Natural killer cell (primary cell): Measurements from ENCODE around the gene NR1I2. TPM values are rescaled to one million over a fixed set of nuclear protein-coding genes. Genes with fewer than 3 reads are reported as not detected.

ENCODE experiments used
- ATAC-seq, 3 donors: fragments of 150-1000 bp in 2 of 3; fragments of 200-7000 bp in 1 of 3; cut with Tn5 transposase; 1 replicate in 1 of 3; 2 replicates in 2 of 3; pipeline ENCODE4 v1.10.0; 2021; ENCODE audit warnings: mild to moderate bottlenecking in 2 of 3, moderate library complexity in 2 of 3
- DNase-seq, 2 donors: peaks; one replicate each; pipeline versions ENCODE4 v3.0.0 to v3.0.0-alpha.2; 2013 to 2021; ENCODE audit warnings: mixed read lengths in 1 of 2
- H3K27ac ChIP-seq: one replicate; pipeline ENCODE4 v1.5.1; 2013; ENCODE audit warnings: mild to moderate bottlenecking, low read length
- H3K27me3 ChIP-seq: one replicate; pipeline ENCODE4 v1.6.1; 2013; ENCODE audit warnings: low read length; ENCODE audit not compliant: control insufficient read depth, insufficient read depth
- H3K36me3 ChIP-seq: one replicate; pipeline ENCODE4 v1.6.1; 2013; ENCODE audit warnings: low read length; ENCODE audit not compliant: control insufficient read depth, insufficient read depth
- H3K4me1 ChIP-seq: one replicate; pipeline ENCODE4 v1.6.1; 2013; ENCODE audit warnings: low read length; ENCODE audit not compliant: control insufficient read depth, insufficient read depth
- H3K4me3 ChIP-seq: one replicate; pipeline ENCODE4 v1.5.1; 2013; ENCODE audit warnings: low read length
- H3K9me3 ChIP-seq: one replicate; pipeline ENCODE4 v1.6.1; 2013; ENCODE audit warnings: low read length; ENCODE audit not compliant: control insufficient read depth, insufficient read depth
- H3K27ac Mint-ChIP-seq, 2 donors: one replicate each; pipeline ENCODE4 v1.8.0; 2022; ENCODE audit warnings: mild to moderate bottlenecking in 2 of 2, mixed read lengths in 2 of 2, moderate library complexity in 1 of 2
- H3K27me3 Mint-ChIP-seq, 2 donors: one replicate each; pipeline ENCODE4 v1.8.0; 2022; ENCODE audit warnings: low read depth in 2 of 2, mixed read lengths in 2 of 2
- H3K36me3 Mint-ChIP-seq: one replicate; pipeline ENCODE4 v1.8.0; 2022; ENCODE audit warnings: mixed read lengths
- H3K4me1 Mint-ChIP-seq, 2 donors: one replicate each; pipeline ENCODE4 v1.8.0; 2022; ENCODE audit warnings: mixed read lengths in 2 of 2
- H3K4me3 Mint-ChIP-seq: one replicate; pipeline ENCODE4 v1.8.0; 2022; ENCODE audit warnings: mild to moderate bottlenecking, moderate library complexity, mixed read lengths
- H3K9me3 Mint-ChIP-seq, 2 donors: one replicate each; pipeline ENCODE4 v1.8.0; 2022; ENCODE audit warnings: mixed read lengths in 2 of 2
- CTCF ChIP-seq: fragments of 200-600 bp; IDR thresholded peaks from one replicate; pipeline ENCODE4 v1.8.0; 2022; ENCODE audit warnings: antibody characterized with exemption
- WGBS: methylation state at CpG from one replicate; pipeline ENCODE4 v1.1.7; 2013; ENCODE audit warnings: missing lambda C conversion rate; ENCODE audit not compliant: insufficient coverage; 5-methylcytosine and 5-hydroxymethylcytosine counted together
- intact Hi-C: fragments of 100-400 bp; cut with micrococcal nuclease; formaldehyde crosslinking; loops from one replicate; pipeline ENCODE4 v1.14.2; 2022
- total RNA-seq, 4 donors: library from RNA; stranded (reverse); fragments of 120-200 nt in 1 of 4; gene quantifications; one replicate each; pipeline versions ENCODE4 v1.2.3 to v1.2.4, GENCODE V29; 2013 to 2022

NR1I2 gene
- total RNA-seq, 3 donors from 2014 or later (not counting 1 experiment from before 2014, with no cell fraction given): 0.13 to 0.25 (median 0.16) TPM

DNA sequence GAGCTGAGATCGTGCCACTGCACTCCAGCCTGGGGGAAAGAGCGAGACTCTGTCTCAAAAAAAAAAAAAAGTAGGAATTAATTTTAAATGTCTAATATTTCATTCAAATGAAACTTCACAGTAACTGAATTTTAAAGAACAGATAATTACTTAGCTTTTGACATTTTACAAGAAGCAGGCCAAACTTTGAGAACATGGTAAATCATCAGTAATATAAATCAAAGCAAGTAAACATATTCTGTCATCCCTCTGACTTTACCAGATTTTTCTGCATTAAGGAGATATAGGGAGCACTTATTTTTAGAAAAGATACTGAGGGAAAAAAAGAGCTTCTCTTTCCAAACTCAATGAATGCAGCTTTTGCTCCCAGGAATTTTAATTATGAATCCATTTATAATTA lies 37.0 kb downstream of the NR1I2 start:
- no peak for TF ChIP-seq CTCF
- Histone ChIP-seq H3K9me3 (no peaks in the 10 kb centered on the region), H3K36me3 (no peaks in the 10 kb centered on the region), H3K4me1 (no peaks in the 10 kb centered on the region), H3K27me3 (no peaks in the 10 kb centered on the region), H3K27ac (no peak overlapping the region), H3K4me3 (no peak overlapping the region)
- DNase-seq (no peak), ATAC-seq (no peak)
- Mint-ChIP-seq H3K27ac (no peak overlapping the region), H3K4me1 (peaks cover 0 to 5% of the 10 kb centered on the region in 2 donors), H3K4me3 (no peak overlapping the region), H3K27me3 (peaks cover 0 to 4% of the 10 kb centered on the region in 2 donors), H3K9me3 (no peaks in the 10 kb centered on the region), H3K36me3 (no peaks in the 10 kb centered on the region)
- no CpG with 5 or more reads among the region's 2 CpGs for WGBS
- intact Hi-C loops: no loop called here

GRCh38 chr3:119819806-119820205 lies 37.9 kb downstream of the NR1I2 start:
- WGBS: 90% methylated on average over 2 of the region's 2 CpGs
- Histone ChIP-seq H3K27ac (no peak overlapping the region), H3K9me3 (no peaks in the 10 kb centered on the region), H3K4me3 (no peak overlapping the region), H3K27me3 (no peaks in the 10 kb centered on the region), H3K36me3 (peaks cover 2% of the 10 kb centered on the region), H3K4me1 (no peaks in the 10 kb centered on the region)
- ATAC-seq (no peak), DNase-seq (no peak)
- H3K4me3 Mint-ChIP-seq: no peak overlapping the region
- intact Hi-C loops: no loop called here
- H3K27ac Mint-ChIP-seq: no peak overlapping the region
- no peak for TF ChIP-seq CTCF
- no peaks in the 10 kb centered on the region for H3K27me3 Mint-ChIP-seq
- no peaks in the 10 kb centered on the region for H3K9me3 Mint-ChIP-seq
- H3K4me1 Mint-ChIP-seq: peaks cover 0 to 5% of the 10 kb centered on the region in 2 donors
- no peaks in the 10 kb centered on the region for H3K36me3 Mint-ChIP-seq

- no peaks in the 10 kb centered on the region for H3K27me3 ChIP-seq
- intact Hi-C loops: no loop called here
- Mint-ChIP-seq H3K27me3 (no peaks in the 10 kb centered on the region), H3K4me1 (peaks cover 12 to 35% of the 10 kb centered on the region in 2 donors), H3K36me3 (no peaks in the 10 kb centered on the region), H3K4me3 (no peak overlapping the region), H3K9me3 (no peaks in the 10 kb centered on the region), H3K27ac (peak overlapping the region; percentile 37 to 40)
- peaks cover 10% of the 10 kb centered on the region for H3K36me3 ChIP-seq
- H3K4me3 ChIP-seq: no peak overlapping the region
- no peaks in the 10 kb centered on the region for H3K4me1 ChIP-seq
- WGBS: 100% methylated on average over 1 of the region's 1 CpG
- no peak overlapping the region for H3K27ac ChIP-seq
- ATAC-seq: no peak
- no peak for TF ChIP-seq CTCF
- no peaks in the 10 kb centered on the region for H3K9me3 ChIP-seq
- DNase-seq: no peak
Measured at GRCh38 chr3:119825820-119826219, 43.9 kb downstream of the NR1I2 start.
